Ishikawa (cell line): ENCODE results near the gene A1BG.

Experiments
- CEBPB ChIP-seq: IDR thresholded peaks from 2 replicates; pipeline ENCODE4 v1.6.1; 2012
- EGR1 ChIP-seq: IDR thresholded peaks from 2 replicates; pipeline ENCODE4 v1.6.1; 2012
- EP300 ChIP-seq: IDR thresholded peaks from 2 replicates; pipeline ENCODE4 v1.6.1; 2012; ENCODE audit warnings: borderline replicate concordance
- FOXM1 ChIP-seq: IDR thresholded peaks from 2 replicates; pipeline ENCODE4 v1.6.1; 2012; ENCODE audit warnings: low read depth, borderline replicate concordance
- MAX ChIP-seq: IDR thresholded peaks from 2 replicates; pipeline ENCODE4 v1.6.1; 2012
- NFIC ChIP-seq: IDR thresholded peaks from 2 replicates; pipeline ENCODE4 v1.6.1; 2012
- RAD21 ChIP-seq: IDR thresholded peaks from 2 replicates; pipeline ENCODE4 v1.6.1; 2012; ENCODE audit warnings: low read depth
- REST ChIP-seq: IDR thresholded peaks from 2 replicates; pipeline ENCODE4 v1.6.1; 2012; ENCODE audit warnings: low read depth, mild to moderate bottlenecking
- TAF1 ChIP-seq: IDR thresholded peaks from 2 replicates; pipeline ENCODE4 v1.6.1; 2012; ENCODE audit warnings: low read depth, mild to moderate bottlenecking
- TEAD4 ChIP-seq: IDR thresholded peaks from 2 replicates; pipeline ENCODE4 v1.6.1; 2012
- USF1 ChIP-seq: IDR thresholded peaks from 2 replicates; pipeline ENCODE4 v1.6.1; 2012
- YY1 ChIP-seq: IDR thresholded peaks from 2 replicates; pipeline ENCODE4 v1.6.1; 2012; ENCODE audit warnings: low read depth

GRCh38 chr19:58332697-58333096 is 20.6 kb downstream of the A1BG start:
- no peak for TF ChIP-seq NFIC
- no peak for TF ChIP-seq MAX
- TF ChIP-seq USF1, result no peak
- TF ChIP-seq TAF1, result no peak
- no peak for TF ChIP-seq REST
- TF ChIP-seq TEAD4, result no peak
- no peak for TF ChIP-seq FOXM1
- TF ChIP-seq RAD21, result no peak
- no peak for TF ChIP-seq YY1
- no peak for TF ChIP-seq EGR1
- TF ChIP-seq CEBPB, result no peak
- no peak for TF ChIP-seq EP300
